ENCODE measurements around the gene ANKFN1.

DNA sequence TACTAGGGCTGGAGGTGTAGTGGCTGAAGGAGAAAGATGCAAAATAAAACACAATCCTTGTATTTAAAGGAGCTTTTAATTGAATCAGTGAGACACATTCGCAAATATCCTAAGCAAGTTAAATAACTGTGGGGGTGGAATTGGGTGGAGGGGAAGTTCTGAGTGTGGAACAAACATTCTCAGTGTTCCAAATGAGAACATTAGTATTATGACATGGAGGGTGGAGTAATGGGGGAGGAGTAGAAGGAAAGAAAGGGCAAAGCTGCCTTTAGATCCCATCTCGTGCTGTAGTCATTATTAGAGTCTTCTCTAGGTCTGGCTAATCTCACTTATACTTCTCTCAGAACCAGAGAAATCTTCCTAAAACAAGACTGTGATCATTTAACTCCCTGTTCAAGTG lies 169.7 kb downstream of the ANKFN1 start:
- TF ChIP-seq, protein P1, sequence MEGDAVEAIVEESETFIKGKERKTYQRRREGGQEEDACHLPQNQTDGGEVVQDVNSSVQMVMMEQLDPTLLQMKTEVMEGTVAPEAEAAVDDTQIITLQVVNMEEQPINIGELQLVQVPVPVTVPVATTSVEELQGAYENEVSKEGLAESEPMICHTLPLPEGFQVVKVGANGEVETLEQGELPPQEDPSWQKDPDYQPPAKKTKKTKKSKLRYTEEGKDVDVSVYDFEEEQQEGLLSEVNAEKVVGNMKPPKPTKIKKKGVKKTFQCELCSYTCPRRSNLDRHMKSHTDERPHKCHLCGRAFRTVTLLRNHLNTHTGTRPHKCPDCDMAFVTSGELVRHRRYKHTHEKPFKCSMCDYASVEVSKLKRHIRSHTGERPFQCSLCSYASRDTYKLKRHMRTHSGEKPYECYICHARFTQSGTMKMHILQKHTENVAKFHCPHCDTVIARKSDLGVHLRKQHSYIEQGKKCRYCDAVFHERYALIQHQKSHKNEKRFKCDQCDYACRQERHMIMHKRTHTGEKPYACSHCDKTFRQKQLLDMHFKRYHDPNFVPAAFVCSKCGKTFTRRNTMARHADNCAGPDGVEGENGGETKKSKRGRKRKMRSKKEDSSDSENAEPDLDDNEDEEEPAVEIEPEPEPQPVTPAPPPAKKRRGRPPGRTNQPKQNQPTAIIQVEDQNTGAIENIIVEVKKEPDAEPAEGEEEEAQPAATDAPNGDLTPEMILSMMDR (IDR thresholded peaks at IDR 0.05): no peak
- TF ChIP-seq POLR2AphosphoS5 (IDR thresholded peaks at IDR 0.05; ENCODE audit: low read depth, low read length): no peak
